ENCODE measurements around the gene MET.
"Not testable (repeated sequence)": the region's sequence is repeated elsewhere in the genome, so short reads cannot be mapped to it uniquely, and the experiment has no call there.

GRCh38 chr7:116659248-116659647, 12.7 kb upstream of the MET start:
- TF ChIP-seq CTCF (IDR thresholded peaks at IDR 0.05 in 8 of 11, conservative IDR thresholded peaks at IDR 0.05 in 3 of 11); POLR2AphosphoS5 (IDR thresholded peaks at IDR 0.05); POLR2A (IDR thresholded peaks at IDR 0.05): not testable (repeated sequence)
